HEK293T (cell line): ENCODE results near the gene FAM110C.

ENCODE experiments used
- ARNT ChIP-seq: fragments of 450-650 bp; IDR thresholded peaks from 2 replicates; pipeline ENCODE4 v1.6.1; 2017; ENCODE audit warnings: mild to moderate bottlenecking
- BHLHE40 ChIP-seq: fragments of 450-650 bp; IDR thresholded peaks from 2 replicates; pipeline ENCODE4 v1.6.1; 2016; ENCODE audit warnings: mild to moderate bottlenecking, moderate library complexity, borderline replicate concordance
- CTBP1 ChIP-seq: fragments of 450-650 bp; IDR thresholded peaks from 2 replicates; pipeline ENCODE4 v1.6.1; 2016; ENCODE audit warnings: borderline replicate concordance
- ELF4 ChIP-seq: fragments of 450-650 bp; IDR thresholded peaks from 2 replicates; pipeline ENCODE4 v1.6.1; 2017; ENCODE audit warnings: antibody characterized with exemption
- FOXA1 ChIP-seq: fragments of 450-650 bp; IDR thresholded peaks from 2 replicates; pipeline ENCODE4 v1.6.1; 2016; ENCODE audit warnings: mild to moderate bottlenecking
- FOXK2 ChIP-seq: fragments of 450-650 bp; IDR thresholded peaks from 2 replicates; pipeline ENCODE4 v1.6.1; 2016; ENCODE audit warnings: mild to moderate bottlenecking
- FOXM1 ChIP-seq: fragments of 450-650 bp; IDR thresholded peaks from 2 replicates; pipeline ENCODE4 v1.6.1; 2017; ENCODE audit warnings: mild to moderate bottlenecking, borderline replicate concordance
- HDGF ChIP-seq: fragments of 450-650 bp; IDR thresholded peaks from 2 replicates; pipeline ENCODE4 v1.6.1; 2017; ENCODE audit warnings: antibody characterized with exemption, borderline replicate concordance
- L3MBTL2 ChIP-seq: fragments of 450-650 bp; conservative IDR thresholded peaks from 2 replicates; pipeline ENCODE4 v1.6.1; 2016; ENCODE audit warnings: mild to moderate bottlenecking
- NFRKB ChIP-seq: fragments of 450-650 bp; IDR thresholded peaks from 2 replicates; pipeline ENCODE4 v1.6.1; 2016; ENCODE audit warnings: mild to moderate bottlenecking, moderate library complexity
- SP1 ChIP-seq: fragments of 450-650 bp; IDR thresholded peaks from 2 replicates; pipeline ENCODE4 v1.6.1; 2017
- SUZ12 ChIP-seq: fragments of 450-650 bp; IDR thresholded peaks from 2 replicates; pipeline ENCODE4 v1.6.1; 2016; ENCODE audit warnings: mild to moderate bottlenecking
- TARDBP ChIP-seq: fragments of 450-650 bp; IDR thresholded peaks from 2 replicates; pipeline ENCODE4 v1.6.1; 2016
- ZNF384 ChIP-seq: fragments of 450-650 bp; IDR thresholded peaks from 2 replicates; pipeline ENCODE4 v1.6.1; 2016

DNA sequence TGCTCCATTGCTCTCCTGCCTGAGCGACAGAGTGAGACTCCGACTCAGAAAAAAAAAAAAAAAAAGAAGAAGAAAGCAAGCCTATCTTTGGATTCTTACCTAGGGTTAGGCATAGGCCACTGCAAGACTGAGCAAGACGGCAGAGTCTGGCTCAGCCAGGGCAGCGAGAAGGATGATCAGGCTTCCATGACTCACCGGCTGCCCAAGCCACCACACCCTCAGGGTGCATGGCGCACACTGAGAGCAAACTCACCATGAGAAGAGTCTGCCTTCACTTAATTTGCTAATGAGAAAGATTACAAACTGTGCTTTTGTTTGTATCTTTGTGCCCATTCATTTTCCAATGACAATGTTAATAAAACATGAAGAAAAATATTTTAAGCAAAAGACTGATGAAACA, 8.2 kb downstream of the FAM110C start:
- TF ChIP-seq FOXK2 = no peak
- no peak for TF ChIP-seq SUZ12
- no peak for TF ChIP-seq ARNT
- TF ChIP-seq FOXM1 = no peak
- TF ChIP-seq NFRKB = no peak
- no peak for TF ChIP-seq ZNF384
- no peak for TF ChIP-seq ELF4
- no peak for TF ChIP-seq SP1
- TF ChIP-seq L3MBTL2 = no peak
- TF ChIP-seq TARDBP = no peak
- no peak for TF ChIP-seq HDGF
- TF ChIP-seq BHLHE40 = no peak
- TF ChIP-seq CTBP1 = no peak
- no peak for TF ChIP-seq FOXA1
